GM19467 (cell line): ENCODE measurements around the gene LAMP2.

Source experiments
- ATAC-seq: cut with Tn5 transposase; IDR thresholded peaks from one replicate; pipeline ENCODE4 v1.9.1; 2021; ENCODE audit warnings: mild to moderate bottlenecking, moderate library complexity; ENCODE audit not compliant: unreplicated experiment

Gene LAMP2

DNA sequence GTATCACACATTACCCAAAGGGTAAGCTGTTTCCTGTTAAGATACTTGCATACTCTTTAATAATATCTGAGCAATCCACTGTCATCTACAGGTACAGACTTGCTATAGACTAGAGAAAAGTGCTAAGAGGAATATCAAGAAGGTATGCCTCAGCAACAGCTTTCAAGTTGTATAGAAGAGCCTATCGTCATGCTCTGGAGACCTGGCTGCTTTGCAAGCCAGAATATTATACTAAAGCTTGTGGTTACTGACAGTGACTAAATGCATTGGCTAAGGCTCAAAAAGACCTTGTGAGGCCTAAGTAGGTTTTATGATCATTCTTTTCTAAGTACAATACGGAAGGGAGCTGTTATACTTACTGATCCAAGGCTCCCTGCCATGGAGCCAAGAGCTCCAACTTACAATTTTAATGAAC lies 11.3 kb downstream of the LAMP2 start:
- peak; percentile 74 for ATAC-seq

DNA sequence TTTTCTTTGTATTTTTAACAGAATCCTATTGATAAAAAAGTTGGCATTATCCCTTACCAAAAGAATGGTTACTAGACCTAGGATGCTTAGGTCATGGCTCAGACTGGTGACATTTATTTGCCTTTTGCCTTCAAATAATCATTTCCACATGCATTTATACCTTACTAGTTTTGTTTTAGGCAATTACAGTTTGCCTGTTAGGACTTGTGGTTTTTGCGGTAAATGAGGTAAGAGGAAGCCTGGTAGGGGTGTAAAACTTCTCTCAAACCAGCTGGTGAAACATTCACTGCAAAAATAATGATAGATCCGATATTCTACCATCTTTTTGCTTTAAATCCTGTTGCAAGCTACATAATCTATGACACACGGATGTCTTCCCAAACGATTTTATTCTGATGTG lies 12.1 kb downstream of the LAMP2 start:
- ATAC-seq = no peak

DNA sequence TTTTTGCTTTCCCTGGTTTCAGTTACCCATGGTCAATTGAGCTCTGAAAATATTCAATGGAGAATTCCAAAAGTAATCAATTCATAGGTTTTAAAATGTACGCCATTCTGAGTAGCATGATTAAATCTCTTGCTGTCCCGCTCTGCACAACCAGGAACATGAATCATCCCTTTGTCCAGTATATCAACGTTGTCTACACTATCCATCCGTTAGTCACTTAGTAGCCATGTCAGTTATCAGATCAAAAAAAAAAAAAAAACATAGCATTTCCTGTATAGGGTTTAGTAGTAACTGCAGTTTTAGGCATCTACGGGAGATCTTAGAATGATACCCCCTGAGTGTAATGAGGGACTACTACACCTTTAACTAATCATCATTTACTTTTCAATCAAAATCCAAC lies 15.1 kb downstream of the LAMP2 start:
- ATAC-seq = no peak

DNA sequence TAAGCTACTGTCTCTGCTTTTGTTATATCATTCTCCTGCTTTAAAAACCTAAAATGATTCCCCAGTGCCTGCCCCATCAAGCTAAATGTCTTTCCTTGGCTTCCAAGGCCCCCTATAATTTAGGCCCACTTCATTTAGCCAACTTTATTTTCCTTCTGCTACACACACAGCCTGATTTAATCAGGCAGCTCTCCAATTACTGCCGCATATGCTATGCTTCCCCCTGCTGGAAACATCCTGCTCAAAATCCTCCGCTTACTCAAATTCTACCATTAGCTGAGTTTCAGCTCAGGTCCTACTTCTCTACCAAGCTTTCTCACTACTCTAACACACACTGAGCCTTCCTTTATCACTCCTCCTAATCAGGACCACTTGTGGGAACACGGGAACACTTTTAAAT lies 17.0 kb downstream of the LAMP2 start:
- no peak for ATAC-seq

DNA sequence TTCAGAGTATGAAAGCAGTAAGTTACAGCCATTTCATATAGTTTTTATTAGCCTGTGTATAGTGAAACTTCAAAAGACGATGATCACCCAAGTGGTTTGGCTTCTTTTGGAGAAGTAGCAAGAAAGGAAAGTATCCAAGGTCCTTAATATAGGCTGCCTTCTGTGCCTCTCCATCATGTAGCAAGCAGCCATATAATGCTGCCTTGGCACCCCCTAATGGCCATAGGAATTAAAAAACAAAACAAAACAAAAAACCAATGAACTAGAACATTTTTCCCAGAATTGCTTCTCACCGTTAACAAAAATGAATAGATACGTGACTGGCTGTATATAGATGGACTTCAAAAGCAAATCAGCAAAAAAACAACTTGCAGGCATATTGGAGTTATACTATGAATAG lies 18.9 kb downstream of the LAMP2 start:
- ATAC-seq = no peak

DNA sequence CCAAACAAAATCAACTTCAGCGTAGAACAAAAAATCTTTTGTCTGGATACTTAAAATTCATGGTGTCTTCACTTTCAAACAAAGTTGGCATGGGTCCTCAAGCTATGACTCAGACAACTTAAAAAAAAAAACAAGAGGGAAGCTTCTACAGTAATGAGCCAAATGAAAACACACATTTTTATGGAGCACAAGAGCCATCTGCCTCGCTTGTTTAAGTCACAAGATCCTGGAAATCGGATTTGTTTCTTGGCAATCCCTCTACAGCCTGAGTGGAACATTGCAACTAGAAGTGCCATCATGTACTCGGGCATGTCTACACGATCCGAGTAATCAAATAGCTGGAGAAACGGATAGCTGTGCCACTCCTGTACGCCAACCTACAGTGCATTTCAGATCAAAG lies 22.6 kb downstream of the LAMP2 start:
- ATAC-seq = no peak

DNA sequence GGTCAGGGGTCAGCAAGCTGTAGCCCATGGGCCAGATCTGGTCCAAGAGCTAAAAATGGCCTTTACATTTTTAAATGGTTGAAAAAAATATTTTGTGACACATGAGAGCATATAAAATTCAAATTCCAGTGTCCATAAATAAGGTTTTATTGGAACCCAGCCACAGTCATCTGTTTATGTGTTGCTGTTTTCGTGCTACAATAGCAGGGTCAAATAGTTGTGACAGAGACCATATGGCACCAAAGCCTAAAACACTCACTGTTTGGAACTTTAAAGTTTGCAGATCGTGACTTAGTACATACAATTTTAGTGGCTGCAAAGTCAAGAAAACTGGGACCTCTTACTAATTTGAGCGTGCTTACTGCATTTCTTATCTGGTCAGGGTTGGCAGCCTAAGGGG lies 29.2 kb downstream of the LAMP2 start:
- no peak for ATAC-seq

DNA sequence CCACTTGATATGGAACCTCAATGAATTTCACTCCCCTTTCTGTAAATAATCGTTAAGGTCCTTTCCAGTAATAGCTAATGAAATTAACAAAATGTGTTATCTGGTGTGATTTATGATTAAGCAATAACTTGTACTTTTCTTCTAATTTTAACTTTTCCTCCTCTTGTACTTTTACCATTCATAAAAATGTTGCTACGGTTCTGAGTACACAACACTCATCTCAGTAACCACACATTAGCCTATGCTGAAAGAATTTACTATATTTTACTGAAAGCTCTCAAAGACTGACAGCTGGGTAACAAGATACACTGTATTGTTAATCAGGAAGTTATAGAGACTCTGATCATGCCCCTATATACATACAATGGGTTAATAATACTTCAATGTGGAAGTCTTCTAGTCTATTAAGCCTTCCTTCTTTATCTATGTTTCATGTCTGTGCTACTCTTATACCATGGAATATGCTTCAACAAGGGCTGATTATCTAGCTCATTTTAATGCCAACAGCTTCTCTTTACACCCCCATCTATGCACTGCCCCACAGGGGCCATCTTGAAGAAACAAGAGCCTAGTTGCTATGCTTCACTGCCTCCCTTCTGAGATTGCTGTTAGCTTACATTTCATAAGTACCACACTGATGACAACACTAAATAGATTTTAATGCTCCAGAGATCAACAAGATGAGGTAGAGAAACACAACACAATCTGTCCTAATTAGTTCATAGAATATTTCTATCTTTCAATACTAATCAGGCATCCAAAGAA lies 39.1 kb downstream of the LAMP2 start:
- ATAC-seq = no peak

DNA sequence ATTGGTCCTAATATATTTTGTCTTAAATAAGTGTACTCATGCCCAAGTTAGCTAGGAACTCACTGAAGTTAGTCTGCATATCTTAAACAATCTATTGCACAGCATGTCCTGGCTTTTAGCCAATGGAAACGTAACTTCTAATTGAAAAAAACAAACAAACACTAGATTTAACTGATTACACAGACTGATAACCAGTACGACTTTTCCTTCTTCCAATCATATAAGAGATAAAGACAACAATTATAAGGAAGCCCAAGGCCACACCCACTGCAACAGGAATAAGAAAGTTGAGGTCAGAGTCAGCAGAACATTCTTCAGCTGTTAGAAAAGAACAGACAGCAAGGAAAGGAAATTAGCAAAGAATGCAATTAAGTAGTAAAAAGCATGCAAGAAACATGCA lies 40.8 kb downstream of the LAMP2 start:
- ATAC-seq = no peak

DNA sequence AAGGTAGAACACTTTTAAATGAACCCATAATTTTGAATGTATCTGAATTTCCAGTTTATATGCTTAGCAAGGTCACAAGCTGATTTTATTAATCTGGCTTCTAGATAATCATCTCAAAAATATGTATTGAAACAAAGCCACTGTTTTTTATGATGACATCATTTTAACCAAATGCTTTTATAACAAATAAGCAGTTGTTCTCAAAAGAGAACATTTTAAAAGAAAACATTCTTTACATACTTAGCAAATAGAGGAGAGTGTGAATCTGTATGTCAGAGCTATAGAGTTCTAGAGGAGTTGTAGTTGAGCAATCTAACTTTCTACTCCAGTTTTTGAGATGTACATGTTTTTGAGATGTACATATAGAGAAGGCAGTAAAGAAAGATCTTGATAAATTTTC lies 42.5 kb downstream of the LAMP2 start:
- no peak for ATAC-seq

DNA sequence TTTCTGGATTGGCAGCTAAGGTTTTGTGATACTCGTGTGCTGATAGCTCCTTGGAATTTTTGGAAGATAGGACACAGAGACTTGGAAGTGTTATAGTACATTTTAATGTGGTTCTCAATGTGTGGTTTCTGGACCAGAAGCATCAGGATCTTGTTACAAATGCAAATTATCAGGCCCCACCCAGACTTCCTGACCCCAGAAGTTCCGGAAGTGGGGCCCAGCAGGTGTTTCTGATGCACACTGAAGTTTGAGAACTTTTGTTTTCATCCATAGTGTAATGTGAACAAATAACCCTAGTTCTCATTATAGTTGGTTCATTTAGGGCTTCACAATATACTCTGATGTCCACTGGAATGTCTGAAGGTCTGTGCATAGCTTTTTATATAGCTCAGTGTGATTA lies 49.6 kb downstream of the LAMP2 start:
- peak; percentile 61 for ATAC-seq

DNA sequence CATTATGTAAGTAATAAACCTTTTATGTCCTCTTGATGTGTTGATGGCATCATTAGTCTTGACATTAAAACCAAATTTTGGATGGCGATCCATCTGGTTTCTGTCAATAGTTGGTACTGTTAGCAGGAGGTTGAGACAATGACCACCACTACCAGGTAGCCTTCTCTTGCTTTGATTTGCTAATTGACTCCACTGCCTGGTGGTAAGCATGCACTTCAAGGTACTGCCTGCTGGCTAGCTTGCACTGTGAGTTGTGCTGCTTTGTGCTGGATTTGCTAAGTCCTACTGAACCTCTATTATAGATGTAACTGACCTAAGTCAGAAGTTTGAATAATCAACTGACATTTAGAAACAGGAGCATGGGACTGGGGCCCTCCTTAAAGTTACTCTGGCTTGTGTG lies 60.9 kb downstream of the LAMP2 start:
- ATAC-seq = no peak

DNA sequence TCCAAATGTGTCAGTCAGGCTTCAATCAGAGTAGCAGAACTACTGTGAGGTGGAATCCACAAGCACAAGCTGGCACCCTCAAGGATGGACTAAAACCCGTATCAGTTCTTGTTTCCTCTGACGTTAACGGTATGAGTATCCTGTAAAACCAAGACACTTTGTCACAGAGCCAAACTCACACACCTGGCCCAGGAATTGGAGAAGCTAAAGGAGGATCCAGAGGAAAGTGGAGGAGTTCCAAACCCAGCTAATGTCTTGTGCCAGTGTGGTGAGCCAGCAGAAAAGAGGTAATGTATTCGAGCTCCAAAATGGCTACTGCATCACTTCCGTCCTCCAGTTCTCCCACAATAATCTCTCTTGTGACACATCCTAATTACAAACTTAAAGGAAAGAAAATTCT lies 62.5 kb downstream of the LAMP2 start:
- ATAC-seq = no peak

DNA sequence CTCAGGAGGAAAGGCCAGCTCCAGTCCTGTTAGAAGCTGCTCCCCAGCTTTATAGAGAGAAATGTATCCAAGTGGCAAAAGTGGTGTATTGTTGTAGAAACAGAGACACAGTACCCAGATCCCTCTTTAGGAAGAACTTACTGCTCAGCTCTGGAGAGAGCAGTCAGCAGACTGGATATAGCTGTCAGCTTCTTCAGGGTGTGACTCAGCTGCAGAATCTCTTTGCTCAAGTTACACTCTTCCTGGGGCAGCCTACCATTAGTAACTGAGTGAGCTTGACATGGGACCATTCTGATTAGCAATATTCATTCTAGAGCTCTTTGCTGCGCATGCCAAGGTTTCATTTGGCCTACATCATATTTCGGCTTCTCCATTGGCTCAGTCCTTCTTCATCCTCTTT lies 66.7 kb downstream of the LAMP2 start:
- ATAC-seq = no peak

DNA sequence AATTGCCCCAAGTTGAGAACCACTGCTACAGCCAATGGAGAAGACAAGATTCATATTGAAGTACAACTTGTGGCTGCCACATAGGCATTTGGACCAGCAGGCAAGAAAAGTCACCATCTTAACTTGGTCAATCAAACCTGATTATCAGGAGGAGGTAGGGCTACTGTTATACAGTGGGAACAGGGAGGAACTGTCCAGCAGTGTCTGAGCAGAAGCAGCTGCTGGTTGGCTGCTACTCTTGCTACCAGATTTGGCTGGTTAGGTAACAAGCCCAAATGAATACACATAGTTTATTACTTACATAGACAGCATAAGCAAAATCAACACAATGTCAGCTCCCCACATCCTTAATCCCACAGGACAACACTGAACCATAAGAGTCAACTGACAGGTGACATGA lies 67.8 kb downstream of the LAMP2 start:
- ATAC-seq = no peak

DNA sequence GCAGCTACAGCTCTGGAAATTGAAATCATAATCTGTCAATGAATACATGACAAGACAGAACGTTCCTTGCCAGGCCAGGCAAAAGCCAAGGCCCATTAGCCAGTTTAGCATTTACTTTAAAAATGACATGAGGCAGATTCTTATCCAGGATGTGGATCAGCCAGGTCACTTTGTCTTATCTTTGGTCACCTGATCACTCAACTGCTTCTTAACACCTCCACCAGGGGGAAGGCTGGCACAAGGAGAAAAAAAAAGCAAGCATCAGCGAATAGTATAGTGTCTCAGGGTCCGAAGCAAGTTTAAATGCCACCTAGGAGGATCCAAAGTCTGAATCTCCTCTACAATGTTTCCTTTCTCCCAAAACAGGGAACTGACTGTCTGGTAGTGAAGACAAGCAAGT lies 88.4 kb downstream of the LAMP2 start:
- ATAC-seq = peak; percentile 63

DNA sequence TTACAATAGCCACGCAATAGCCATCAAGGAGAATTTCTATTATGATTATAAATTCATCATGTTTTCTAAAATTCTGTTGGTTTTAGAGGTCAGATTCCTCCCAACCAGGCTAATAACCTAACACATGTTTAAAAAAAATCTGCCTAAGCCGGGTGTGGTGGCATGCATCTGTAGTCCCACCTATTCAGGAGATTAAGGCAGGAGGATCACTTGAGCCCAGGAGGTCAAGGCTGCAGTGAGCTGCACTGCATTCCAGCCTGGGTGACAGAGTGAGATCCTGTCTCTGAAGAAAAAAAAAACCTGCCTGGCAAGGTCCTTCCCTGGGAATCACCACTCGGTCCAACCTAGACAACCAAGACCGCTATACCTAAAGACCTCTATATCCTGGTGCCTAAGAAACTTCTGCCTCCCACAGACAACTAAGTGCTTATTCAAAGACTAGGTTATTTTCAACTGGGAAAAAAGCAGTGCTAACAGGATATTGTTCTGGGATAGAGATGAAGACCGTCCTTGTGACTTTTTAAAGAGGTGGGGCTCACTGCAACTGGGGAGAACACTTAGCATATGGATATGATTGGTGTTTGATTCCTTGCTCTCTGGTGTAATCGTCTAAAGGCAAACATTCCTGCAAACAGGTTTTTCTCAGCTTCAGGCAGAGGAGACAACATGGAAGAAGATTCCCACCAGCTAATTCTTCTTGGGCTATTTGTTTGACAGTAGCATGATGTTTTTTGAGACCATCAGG lies 89.0 kb downstream of the LAMP2 start:
- ATAC-seq = no peak

DNA sequence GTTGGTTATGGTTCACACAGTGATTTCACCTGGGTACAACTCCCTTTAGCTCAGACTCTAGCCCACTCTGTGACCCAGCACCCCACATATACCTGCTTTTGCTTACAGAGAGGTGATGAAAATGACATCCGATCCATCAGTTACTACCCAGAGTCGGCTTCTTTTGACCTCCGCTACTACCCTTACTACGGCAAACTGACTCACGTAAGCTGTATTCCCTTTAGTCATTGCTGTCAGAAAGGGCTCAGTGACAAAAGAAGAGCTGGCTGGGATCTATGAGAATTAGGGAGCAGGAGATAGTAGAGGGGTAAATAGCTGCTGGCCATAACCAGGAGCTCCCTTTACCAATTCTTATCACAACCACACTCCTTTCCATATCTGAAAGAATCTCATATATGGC lies 90.5 kb downstream of the LAMP2 start:
- ATAC-seq = no peak
